GM12878 (cell line): Measurements from ENCODE around the gene AKAP13.

Experiments
- JUNB ChIP-seq: IDR thresholded peaks from 2 replicates; pipeline ENCODE4 v1.6.1; 2016; ENCODE audit warnings: antibody characterized with exemption, mild to moderate bottlenecking
- POU2F2 ChIP-seq: IDR thresholded peaks from 3 replicates; pipeline ENCODE4 v1.6.1; 2011; ENCODE audit warnings: low read depth, mild to moderate bottlenecking, low read length, borderline replicate concordance
- TF ChIP-seq, protein P1 (sequence below), 3 experiments: IDR thresholded peaks in 2 of 3; conservative IDR thresholded peaks in 1 of 3; 2 replicates each; pipeline ENCODE4 v1.5.1; 2011; ENCODE audit warnings: low read depth in 3 of 3, low read length in 3 of 3, mild to moderate bottlenecking in 3 of 3, control low read depth in 2 of 3, moderate library complexity in 2 of 3, inconsistent platforms in 1 of 3, mixed read lengths in 1 of 3; ENCODE audit not compliant: control insufficient read depth in 2 of 3, insufficient read depth in 1 of 3; ENCODE audit errors: extremely low read depth in 1 of 3

DNA sequence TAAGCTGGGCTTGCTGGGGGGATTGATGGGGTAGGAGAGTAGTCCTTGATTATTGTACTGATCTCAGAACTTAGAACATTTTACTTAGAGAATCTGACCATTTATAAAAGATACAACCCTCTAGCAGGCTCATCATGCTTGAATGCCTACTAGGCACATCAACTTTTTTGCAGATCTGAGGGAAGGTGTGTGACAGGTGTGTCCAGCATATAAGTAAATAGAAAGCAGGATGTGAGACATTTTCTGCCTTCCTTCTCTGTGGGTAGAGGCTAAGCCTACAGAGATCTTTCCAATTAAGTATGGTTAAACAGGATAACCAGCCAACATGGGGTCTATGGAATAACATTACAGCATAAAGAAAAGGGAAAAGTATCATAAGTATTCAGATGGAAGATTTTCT is 159.1 kb downstream of the AKAP13 start:
- no peak for TF ChIP-seq POU2F2
- TF ChIP-seq JUNB, result no peak
- TF ChIP-seq, protein P1, sequence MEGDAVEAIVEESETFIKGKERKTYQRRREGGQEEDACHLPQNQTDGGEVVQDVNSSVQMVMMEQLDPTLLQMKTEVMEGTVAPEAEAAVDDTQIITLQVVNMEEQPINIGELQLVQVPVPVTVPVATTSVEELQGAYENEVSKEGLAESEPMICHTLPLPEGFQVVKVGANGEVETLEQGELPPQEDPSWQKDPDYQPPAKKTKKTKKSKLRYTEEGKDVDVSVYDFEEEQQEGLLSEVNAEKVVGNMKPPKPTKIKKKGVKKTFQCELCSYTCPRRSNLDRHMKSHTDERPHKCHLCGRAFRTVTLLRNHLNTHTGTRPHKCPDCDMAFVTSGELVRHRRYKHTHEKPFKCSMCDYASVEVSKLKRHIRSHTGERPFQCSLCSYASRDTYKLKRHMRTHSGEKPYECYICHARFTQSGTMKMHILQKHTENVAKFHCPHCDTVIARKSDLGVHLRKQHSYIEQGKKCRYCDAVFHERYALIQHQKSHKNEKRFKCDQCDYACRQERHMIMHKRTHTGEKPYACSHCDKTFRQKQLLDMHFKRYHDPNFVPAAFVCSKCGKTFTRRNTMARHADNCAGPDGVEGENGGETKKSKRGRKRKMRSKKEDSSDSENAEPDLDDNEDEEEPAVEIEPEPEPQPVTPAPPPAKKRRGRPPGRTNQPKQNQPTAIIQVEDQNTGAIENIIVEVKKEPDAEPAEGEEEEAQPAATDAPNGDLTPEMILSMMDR (IDR thresholded peaks at IDR 0.05 in 2 of 3, conservative IDR thresholded peaks at IDR 0.05 in 1 of 3; ENCODE audit: control insufficient read depth in 2 of 3, extremely low read depth in 1 of 3, insufficient read depth in 1 of 3, low read depth in 3 of 3, low read length in 3 of 3), result no peak
